GM19193 (cell line): ENCODE measurements around the gene TDRD7.

Experiments
- POLR2A ChIP-seq: IDR thresholded peaks from 4 replicates; pipeline ENCODE4 v1.6.1; 2011; ENCODE audit not compliant: insufficient read depth, insufficient read length; ENCODE audit errors: extremely low read depth

The TDRD7 gene, protein sequence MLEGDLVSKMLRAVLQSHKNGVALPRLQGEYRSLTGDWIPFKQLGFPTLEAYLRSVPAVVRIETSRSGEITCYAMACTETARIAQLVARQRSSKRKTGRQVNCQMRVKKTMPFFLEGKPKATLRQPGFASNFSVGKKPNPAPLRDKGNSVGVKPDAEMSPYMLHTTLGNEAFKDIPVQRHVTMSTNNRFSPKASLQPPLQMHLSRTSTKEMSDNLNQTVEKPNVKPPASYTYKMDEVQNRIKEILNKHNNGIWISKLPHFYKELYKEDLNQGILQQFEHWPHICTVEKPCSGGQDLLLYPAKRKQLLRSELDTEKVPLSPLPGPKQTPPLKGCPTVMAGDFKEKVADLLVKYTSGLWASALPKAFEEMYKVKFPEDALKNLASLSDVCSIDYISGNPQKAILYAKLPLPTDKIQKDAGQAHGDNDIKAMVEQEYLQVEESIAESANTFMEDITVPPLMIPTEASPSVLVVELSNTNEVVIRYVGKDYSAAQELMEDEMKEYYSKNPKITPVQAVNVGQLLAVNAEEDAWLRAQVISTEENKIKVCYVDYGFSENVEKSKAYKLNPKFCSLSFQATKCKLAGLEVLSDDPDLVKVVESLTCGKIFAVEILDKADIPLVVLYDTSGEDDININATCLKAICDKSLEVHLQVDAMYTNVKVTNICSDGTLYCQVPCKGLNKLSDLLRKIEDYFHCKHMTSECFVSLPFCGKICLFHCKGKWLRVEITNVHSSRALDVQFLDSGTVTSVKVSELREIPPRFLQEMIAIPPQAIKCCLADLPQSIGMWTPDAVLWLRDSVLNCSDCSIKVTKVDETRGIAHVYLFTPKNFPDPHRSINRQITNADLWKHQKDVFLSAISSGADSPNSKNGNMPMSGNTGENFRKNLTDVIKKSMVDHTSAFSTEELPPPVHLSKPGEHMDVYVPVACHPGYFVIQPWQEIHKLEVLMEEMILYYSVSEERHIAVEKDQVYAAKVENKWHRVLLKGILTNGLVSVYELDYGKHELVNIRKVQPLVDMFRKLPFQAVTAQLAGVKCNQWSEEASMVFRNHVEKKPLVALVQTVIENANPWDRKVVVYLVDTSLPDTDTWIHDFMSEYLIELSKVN

DNA sequence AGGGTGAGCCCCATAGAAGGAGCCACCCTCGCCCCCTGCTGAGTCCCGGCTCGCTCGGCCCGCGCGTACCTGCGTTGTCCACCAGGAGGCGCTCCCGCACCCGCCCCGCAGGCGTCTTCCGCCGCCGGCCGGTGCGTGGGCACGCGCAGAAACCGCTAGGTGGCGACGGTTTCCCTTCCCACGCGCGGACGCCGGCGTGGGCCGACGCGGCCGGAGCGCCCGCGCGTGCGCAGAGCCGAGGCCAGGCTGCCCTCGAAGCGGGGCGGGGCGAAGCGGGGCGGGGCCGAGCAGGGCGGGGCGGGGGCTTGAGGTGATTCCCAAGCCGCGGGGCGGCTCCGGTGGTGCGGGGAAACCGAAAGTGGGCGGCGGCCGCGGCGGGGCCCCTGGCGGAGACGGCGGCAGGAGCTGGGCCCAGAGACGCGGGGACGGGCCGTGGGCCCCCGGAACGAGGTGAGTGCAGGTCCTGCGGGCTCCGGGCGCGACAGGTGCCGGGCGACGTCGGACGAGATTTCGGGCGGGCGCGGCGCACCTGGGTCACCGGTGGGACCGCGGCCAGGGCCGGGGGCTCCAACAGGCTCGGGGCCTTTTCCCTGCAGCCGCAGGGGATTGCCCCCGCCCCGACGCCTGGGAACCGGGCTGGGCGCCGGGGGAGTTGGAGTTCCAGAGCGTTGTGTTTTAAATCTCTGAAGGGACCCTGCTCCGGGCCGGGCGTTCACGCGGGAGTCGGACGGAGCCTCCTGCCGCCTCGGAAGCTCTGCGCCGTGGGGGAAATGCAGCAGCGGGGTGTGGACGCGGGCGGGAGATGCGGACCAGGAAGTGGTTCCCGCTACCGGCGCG is at the start of gene TDRD7:
TSS of gene TDRD7 (plus strand) at position 308 of the 837 bp plus-strand sequence. CDS start 16,370 bp downstream, outside the sequence.
- peak; percentile 55 for TF ChIP-seq POLR2A

GRCh38 chr9:97362777-97363545 is 48.9 kb upstream of the TDRD7 start:
- no peak for TF ChIP-seq POLR2A

GRCh38 chr9:97363661-97364299 is 48.1 kb upstream of the TDRD7 start:
- TF ChIP-seq POLR2A, result no peak

- TF ChIP-seq POLR2A, result no peak
These were observed 47.0 kb upstream of the TDRD7 start for GRCh38 chr9:97364769-97365490.

DNA sequence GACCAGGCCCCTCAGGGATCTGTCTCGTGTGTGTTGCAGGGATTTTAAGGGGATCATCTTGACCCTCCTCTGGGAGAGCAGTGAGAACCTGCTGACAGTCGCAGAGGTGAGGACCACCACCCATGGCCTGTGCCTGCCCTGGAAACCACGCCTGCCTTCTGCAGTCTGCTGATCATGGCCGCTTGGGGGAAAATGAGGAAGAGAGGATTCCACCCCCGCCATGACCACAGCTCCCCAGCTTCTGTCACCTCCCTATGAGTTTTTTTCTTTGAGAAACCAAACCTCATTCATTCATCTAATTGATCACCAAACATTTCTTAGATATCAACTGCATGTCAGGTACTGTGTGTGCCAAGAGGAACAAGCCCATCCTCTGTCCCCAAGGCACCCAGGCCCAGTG is 46.3 kb upstream of the TDRD7 start:
- no peak for TF ChIP-seq POLR2A

DNA sequence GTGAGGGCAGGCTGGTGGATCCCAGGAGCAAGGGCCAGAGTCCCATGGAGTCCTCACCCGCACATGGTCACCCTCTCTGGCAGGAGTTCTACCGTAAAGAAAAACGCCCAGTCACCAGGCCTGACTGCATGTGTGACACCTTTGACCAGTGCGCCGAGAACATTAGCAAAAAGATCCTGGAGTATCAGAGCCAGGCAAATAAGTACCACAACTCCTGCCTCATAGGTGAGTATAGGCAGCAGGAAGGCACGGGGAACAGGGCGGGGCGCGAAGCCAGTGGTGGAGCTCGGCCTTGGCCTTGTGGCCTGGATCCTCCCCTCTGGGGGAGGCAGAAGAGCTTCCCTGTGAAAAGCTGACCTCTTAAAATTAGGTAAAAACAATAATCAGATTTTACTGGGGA is 45.4 kb upstream of the TDRD7 start:
- no peak for TF ChIP-seq POLR2A

DNA sequence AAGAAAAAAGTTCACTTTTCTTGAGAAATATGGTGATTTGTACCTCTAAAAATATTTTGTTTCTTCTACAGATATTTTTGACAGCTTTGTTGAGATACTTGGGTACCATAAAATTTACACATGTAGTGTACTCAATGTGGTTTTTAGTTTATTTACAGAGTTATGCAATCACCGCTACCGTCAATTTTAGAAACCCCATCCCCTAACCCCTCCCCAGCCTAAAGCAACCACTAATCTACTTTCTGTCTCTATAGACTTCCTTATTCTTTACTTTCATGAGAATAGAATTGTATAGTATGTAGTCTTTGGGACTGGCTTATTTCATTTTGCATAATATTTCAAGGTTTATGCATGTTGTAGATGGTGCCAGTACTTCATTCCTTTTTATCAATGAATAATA is 45.0 kb upstream of the TDRD7 start:
- TF ChIP-seq POLR2A, result no peak

- TF ChIP-seq POLR2A, result no peak
These were observed 44.2 kb upstream of the TDRD7 start for GRCh38 chr9:97367729-97368128.

GRCh38 chr9:97368964-97369363 is 42.9 kb upstream of the TDRD7 start:
- no peak for TF ChIP-seq POLR2A

- TF ChIP-seq POLR2A, result no peak
These were observed 39.3 kb upstream of the TDRD7 start for GRCh38 chr9:97372580-97372979.

GRCh38 chr9:97373331-97373730 is 38.6 kb upstream of the TDRD7 start:
- no peak for TF ChIP-seq POLR2A

DNA sequence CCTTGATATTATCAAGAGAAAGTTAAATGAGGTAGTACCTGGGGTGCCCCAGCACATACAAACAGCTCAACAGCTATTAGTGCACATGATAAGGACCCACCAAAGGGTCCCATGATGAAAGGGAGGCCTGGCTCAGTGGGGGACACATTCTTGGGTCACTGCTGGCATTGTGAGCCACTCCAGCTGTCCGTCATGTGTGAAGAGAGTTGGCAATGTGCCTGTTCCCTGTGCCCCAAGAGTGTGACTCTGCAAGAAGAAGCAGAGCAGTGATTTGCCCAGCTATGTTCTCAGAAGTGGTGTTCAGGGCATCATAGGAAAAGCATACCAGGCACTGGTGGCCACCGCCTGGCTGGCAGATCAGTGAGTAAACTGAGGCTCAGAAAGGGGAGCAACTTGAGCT is 37.1 kb upstream of the TDRD7 start:
- TF ChIP-seq POLR2A, result no peak

- no peak for TF ChIP-seq POLR2A
These were observed 35.0 kb upstream of the TDRD7 start for GRCh38 chr9:97376902-97377301.

- TF ChIP-seq POLR2A, result no peak
These were observed 29.7 kb upstream of the TDRD7 start for GRCh38 chr9:97382099-97382718.
